ENCODE data around the gene DERA.
"Not testable (repeated sequence)": the region's sequence is repeated elsewhere in the genome, so short reads cannot be mapped to it uniquely, and the experiment has no call there.

DERA gene

GRCh38 chr12:15956010-15956409, 44.9 kb downstream of the DERA start:
- Histone ChIP-seq H3K9me3 (no peaks in the 10 kb centered on the region), H3K27me3 (no peaks in the 10 kb centered on the region), H3K27ac (no peak overlapping the region), H3K4me3 (ENCODE audit: low read depth in 1 of 2, low read length in 1 of 2) (no peak overlapping the region), H3K4me1 (ENCODE audit: control insufficient read depth in 1 of 2, insufficient read depth in 1 of 2, low read depth in 1 of 2, low read length in 1 of 2) (no peaks in the 10 kb centered on the region), H3K36me3 (peaks cover 9% of the 10 kb centered on the region)
- TF ChIP-seq CTCF (IDR thresholded peaks at IDR 0.05): no peak

GRCh38 chr12:15956413-15957185, 45.5 kb downstream of the DERA start:
- H3K4me3 ChIP-seq (ENCODE audit: low read depth in 1 of 2, low read length in 1 of 2): no peak overlapping the region
- H3K4me1 ChIP-seq (ENCODE audit: control insufficient read depth in 1 of 2, insufficient read depth in 1 of 2, low read depth in 1 of 2, low read length in 1 of 2): no peaks in the 10 kb centered on the region
- H3K27ac ChIP-seq: no peak overlapping the region

GRCh38 chr12:15962760-15963159, 51.6 kb downstream of the DERA start:
- peaks cover 34% of the 10 kb centered on the region for H3K36me3 ChIP-seq
- H3K4me3 ChIP-seq (ENCODE audit: low read depth in 1 of 2, low read length in 1 of 2): no peak overlapping the region
- H3K4me1 ChIP-seq (ENCODE audit: control insufficient read depth in 1 of 2, insufficient read depth in 1 of 2, low read depth in 1 of 2, low read length in 1 of 2): no peaks in the 10 kb centered on the region
- H3K27me3 ChIP-seq: no peaks in the 10 kb centered on the region
- H3K27ac ChIP-seq: no peak overlapping the region
- H3K9me3 ChIP-seq: no peaks in the 10 kb centered on the region
- TF ChIP-seq CTCF (IDR thresholded peaks at IDR 0.05): no peak

More at GRCh38 chr12:15956413-15957185, 45.5 kb downstream of the DERA start:
- TF ChIP-seq CTCF (IDR thresholded peaks at IDR 0.05): no peak
- Histone ChIP-seq H3K36me3 (peaks cover 9% of the 10 kb centered on the region), H3K9me3 (no peaks in the 10 kb centered on the region), H3K27me3 (no peaks in the 10 kb centered on the region)

GRCh38 chr12:15963271-15963670, 52.1 kb downstream of the DERA start:
- Histone ChIP-seq H3K27ac (no peak overlapping the region), H3K4me3 (ENCODE audit: low read depth in 1 of 2, low read length in 1 of 2) (no peak overlapping the region), H3K36me3 (peaks cover 34% of the 10 kb centered on the region), H3K27me3 (no peaks in the 10 kb centered on the region), H3K4me1 (ENCODE audit: control insufficient read depth in 1 of 2, insufficient read depth in 1 of 2, low read depth in 1 of 2, low read length in 1 of 2) (no peaks in the 10 kb centered on the region), H3K9me3 (no peaks in the 10 kb centered on the region)
- no peak for TF ChIP-seq CTCF (IDR thresholded peaks at IDR 0.05)

GRCh38 chr12:15966426-15966825, 55.3 kb downstream of the DERA start:
- no peak for TF ChIP-seq CTCF (IDR thresholded peaks at IDR 0.05)
- Histone ChIP-seq H3K4me1 (ENCODE audit: control insufficient read depth in 1 of 2, insufficient read depth in 1 of 2, low read depth in 1 of 2, low read length in 1 of 2) (no peaks in the 10 kb centered on the region), H3K36me3 (peaks cover 27% of the 10 kb centered on the region), H3K27me3 (no peaks in the 10 kb centered on the region), H3K4me3 (ENCODE audit: low read depth in 1 of 2, low read length in 1 of 2) (no peak overlapping the region), H3K27ac (no peak overlapping the region), H3K9me3 (no peaks in the 10 kb centered on the region)

GRCh38 chr12:15967053-15967452, 55.9 kb downstream of the DERA start:
- H3K36me3 ChIP-seq: peaks cover 27% of the 10 kb centered on the region
- not testable (repeated sequence) for H3K4me3 ChIP-seq (ENCODE audit: low read depth in 1 of 2, low read length in 1 of 2); H3K9me3 ChIP-seq; H3K27ac ChIP-seq; H3K4me1 ChIP-seq (ENCODE audit: control insufficient read depth in 1 of 2, insufficient read depth in 1 of 2, low read depth in 1 of 2, low read length in 1 of 2); H3K27me3 ChIP-seq

Measured in neutrophil (primary cell).